HepG2 (cell line): Measurements from ENCODE around the gene DLAT. TPM values are rescaled to one million over a fixed set of nuclear protein-coding genes. Genes with fewer than 3 reads are reported as not detected.

ENCODE experiments used
- ARNTL ChIP-seq: sonication (generic); formaldehyde crosslinking; IDR thresholded peaks from 2 replicates; pipeline ENCODE4 v1.4.0; 2020; ENCODE audit warnings: mild to moderate bottlenecking, missing genetic modification reagents
- GMEB1 ChIP-seq: sonication (generic); formaldehyde crosslinking; IDR thresholded peaks from 2 replicates; pipeline ENCODE4 v1.5.1; 2020; ENCODE audit warnings: missing genetic modification reagents, mild to moderate bottlenecking, borderline replicate concordance
- IRF9 ChIP-seq: sonication (generic); formaldehyde crosslinking; IDR thresholded peaks from 2 replicates; pipeline ENCODE4 v1.8.0; 2022; ENCODE audit warnings: missing genetic modification reagents, mild to moderate bottlenecking, borderline replicate concordance
- KLF13 ChIP-seq: sonication (generic); formaldehyde crosslinking; IDR thresholded peaks from 2 replicates; pipeline ENCODE4 v1.4.0; 2020; ENCODE audit warnings: mild to moderate bottlenecking, missing genetic modification reagents
- ONECUT2 ChIP-seq: sonication (generic); formaldehyde crosslinking; IDR thresholded peaks from 2 replicates; pipeline ENCODE4 v1.4.0; 2020; ENCODE audit warnings: missing genetic modification reagents
- SATB2 ChIP-seq: sonication (generic); formaldehyde crosslinking; IDR thresholded peaks from 2 replicates; pipeline ENCODE4 v1.5.0; 2020; ENCODE audit warnings: missing genetic modification reagents
- SNAPC4 ChIP-seq: sonication (generic); formaldehyde crosslinking; IDR thresholded peaks from 2 replicates; pipeline ENCODE4 v1.4.0; 2020; ENCODE audit warnings: mild to moderate bottlenecking, missing genetic modification reagents
- ZNF121 ChIP-seq: sonication (generic); formaldehyde crosslinking; IDR thresholded peaks from 2 replicates; pipeline ENCODE4 v1.5.0; 2020; ENCODE audit warnings: mild to moderate bottlenecking, missing genetic modification reagents
- ZNF230 ChIP-seq: sonication (generic); formaldehyde crosslinking; IDR thresholded peaks from 2 replicates; pipeline ENCODE4 v1.4.0; 2020; ENCODE audit warnings: mild to moderate bottlenecking, missing genetic modification reagents
- ZNF275 ChIP-seq: sonication (generic); formaldehyde crosslinking; IDR thresholded peaks from 2 replicates; pipeline ENCODE4 v1.8.0; 2022; ENCODE audit warnings: missing genetic modification reagents, mild to moderate bottlenecking, inconsistent platforms, borderline replicate concordance
- ZNF550 ChIP-seq: sonication (generic); formaldehyde crosslinking; IDR thresholded peaks from 2 replicates; pipeline ENCODE4 v1.4.0; 2020; ENCODE audit warnings: mild to moderate bottlenecking, missing genetic modification reagents, borderline replicate concordance
- ZNF557 ChIP-seq: sonication (generic); formaldehyde crosslinking; IDR thresholded peaks from 2 replicates; pipeline ENCODE4 v1.4.0; 2020; ENCODE audit warnings: missing genetic modification reagents
- ZNF772 ChIP-seq: sonication (generic); formaldehyde crosslinking; IDR thresholded peaks from 2 replicates; pipeline ENCODE4 v1.5.0; 2020; ENCODE audit warnings: mild to moderate bottlenecking, missing genetic modification reagents
- ZNF773 ChIP-seq: sonication (generic); formaldehyde crosslinking; IDR thresholded peaks from 2 replicates; pipeline ENCODE4 v1.4.0; 2020; ENCODE audit warnings: missing genetic modification reagents, borderline replicate concordance
- polyA plus RNA-seq, 8 experiments: library from polyadenylated mRNA; depleted of rRNA in 3 of 8; stranded (reverse) in 7 of 8; unstranded in 1 of 8; fragments of >200 nt; fragmentation: Illumina TruSeq in 4 of 8; extraction: Trizol in 4 of 8; gene quantifications; 2 replicates each; pipeline versions ENCODE4 v1.2.1 to v1.2.3, GENCODE V29; 2011 to 2016; ENCODE audit warnings: low read depth in 4 of 8, missing spikeins in 1 of 8, mixed read lengths in 1 of 8; ENCODE audit not compliant: insufficient read depth in 1 of 8
- total RNA-seq, 5 experiments: library from RNA; depleted of rRNA; stranded (reverse); fragments of >200 nt; fragmentation: Illumina TruSeq; extraction: Trizol; gene quantifications; 2 replicates each; pipeline ENCODE4 v1.2.3, GENCODE V29; 2016; ENCODE audit warnings: low read depth in 1 of 5

Gene DLAT
- total and polyA plus RNA-seq, 2 of the 13 experiments (the other 11 are each of a cell fraction or from before 2014, with no cell fraction given): 26.4 to 62.2 TPM

GRCh38 chr11:112024773-112025678, at the start of gene DLAT (continued):
- TF ChIP-seq ZNF275 (peak; percentile 94; the same call in 1 of the 2 replicates), ZNF550 (CRISPR knock-in tag) (no peak), ARNTL (CRISPR knock-in tag) (peak; percentile 87), SATB2 (CRISPR knock-in tag) (peak; percentile 78; the same call in 1 of the 2 replicates), ZNF121 (CRISPR knock-in tag) (0 out of 2 replicates have a peak, but pooled peaks have one; percentile 3), KLF13 (no peak), ZNF773 (CRISPR knock-in tag) (peak; percentile 77), ZNF230 (CRISPR knock-in tag) (peak; percentile 93), GMEB1 (CRISPR knock-in tag) (peak; percentile 92), ZNF557 (CRISPR knock-in tag) (0 out of 2 replicates have a peak, but pooled peaks have one; percentile 49), ZNF772 (CRISPR knock-in tag) (peak; percentile 79; the same call in 1 of the 2 replicates), SNAPC4 (CRISPR knock-in tag) (peak; percentile 76), IRF9 (CRISPR knock-in tag) (peak; percentile 73; the same call in 1 of the 2 replicates), ONECUT2 (peak; percentile 10; the same call in 1 of the 2 replicates)
